ENCODE results near the gene RBM33.
"Not testable (repeated sequence)": the region's sequence is repeated elsewhere in the genome, so short reads cannot be mapped to it uniquely, and the experiment has no call there.

The RBM33 gene

DNA sequence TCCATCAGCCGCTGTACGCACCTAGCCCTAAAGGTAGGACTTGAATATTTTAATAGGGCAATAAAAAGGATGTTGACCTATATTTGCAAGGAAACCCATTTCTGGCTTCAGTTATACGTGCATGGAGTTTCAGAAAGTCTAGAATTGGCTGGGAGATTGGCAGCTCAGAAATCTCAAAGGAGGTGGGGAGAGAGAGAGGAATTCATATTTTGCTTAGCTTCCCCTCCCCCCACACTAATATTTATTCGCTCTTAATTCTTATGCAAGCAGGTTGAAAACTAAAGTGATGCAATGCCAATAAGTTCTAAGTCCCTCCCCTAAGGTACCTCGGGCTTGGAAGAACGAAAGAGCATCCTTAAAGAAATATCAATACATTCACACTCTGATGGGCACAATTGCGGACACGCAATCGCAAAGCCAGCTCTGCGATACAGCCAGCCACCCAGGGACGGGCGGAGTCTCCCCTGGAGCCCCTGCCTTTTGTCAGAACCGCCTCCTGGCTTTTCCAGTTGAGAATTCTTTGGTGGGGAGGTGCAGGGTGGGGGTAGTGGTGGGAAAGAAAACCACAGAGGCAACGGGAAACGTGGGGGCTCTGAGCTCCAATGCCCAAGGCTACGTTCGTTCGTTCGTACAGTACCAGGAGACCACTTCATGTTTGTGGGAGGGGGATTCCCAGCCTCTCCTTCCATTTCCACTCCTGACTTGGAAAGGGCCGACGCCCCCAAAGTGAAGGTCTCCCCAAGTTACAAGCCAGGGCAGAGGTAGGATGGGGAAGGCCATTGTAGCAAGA is 166.5 kb downstream of the RBM33 start:
- DNase-seq: no peak

- DNase-seq: no peak
These were observed 167.1 kb downstream of the RBM33 start for GRCh38 chr7:155811560-155811894.

- DNase-seq: no peak
These were observed 167.7 kb downstream of the RBM33 start, which contains the start of gene SHH for GRCh38 chr7:155811895-155812761. SHH (minus strand) TSS chr7:155812463; CDS start chr7:155812122, 341 bp downstream.

GRCh38 chr7:155813125-155813524 is 168.7 kb downstream of the RBM33 start:
- no peak for DNase-seq

DNA sequence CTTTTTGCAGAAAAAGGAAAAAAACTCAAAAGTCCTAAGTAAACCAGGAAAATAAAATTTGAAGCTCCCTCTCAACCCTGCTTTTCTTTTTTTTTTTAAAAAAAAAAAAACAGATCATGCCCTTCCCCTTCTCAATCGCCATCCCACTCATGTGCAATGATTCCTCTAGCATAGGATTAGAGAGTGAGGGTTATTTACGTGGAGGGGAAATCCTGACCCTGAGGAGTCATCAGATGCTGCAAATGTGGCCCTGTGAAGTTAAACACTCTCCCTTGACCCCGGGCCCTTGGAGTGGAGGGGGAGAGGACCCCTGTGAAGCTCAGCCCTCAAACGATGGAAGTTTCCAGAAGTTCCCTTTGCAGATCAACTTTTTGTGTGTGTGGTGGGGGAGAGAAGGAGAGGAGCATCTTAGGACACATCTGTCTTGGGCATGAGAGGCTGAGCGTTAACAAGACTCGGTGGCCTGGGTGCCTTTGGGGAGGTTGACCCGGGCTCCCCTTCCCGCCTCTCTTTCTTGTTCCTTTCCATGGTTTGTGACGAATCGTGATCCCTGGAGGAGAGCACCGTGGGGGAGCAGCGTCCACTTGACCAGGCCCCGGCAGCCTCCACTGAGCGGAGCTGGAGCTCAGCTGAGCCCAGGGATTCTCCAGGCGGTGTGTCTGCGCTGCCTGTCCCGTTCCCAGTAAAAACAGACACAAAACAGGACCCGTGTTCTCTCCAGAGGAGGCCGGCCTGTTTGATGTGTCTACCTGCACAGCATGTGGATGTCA is 169.3 kb downstream of the RBM33 start:
- DNase-seq: no peak

GRCh38 chr7:155814316-155815276 is 170.1 kb downstream of the RBM33 start:
- DNase-seq: no peak

GRCh38 chr7:155815332-155816191 is 171.1 kb downstream of the RBM33 start:
- DNase-seq: no peak

DNA sequence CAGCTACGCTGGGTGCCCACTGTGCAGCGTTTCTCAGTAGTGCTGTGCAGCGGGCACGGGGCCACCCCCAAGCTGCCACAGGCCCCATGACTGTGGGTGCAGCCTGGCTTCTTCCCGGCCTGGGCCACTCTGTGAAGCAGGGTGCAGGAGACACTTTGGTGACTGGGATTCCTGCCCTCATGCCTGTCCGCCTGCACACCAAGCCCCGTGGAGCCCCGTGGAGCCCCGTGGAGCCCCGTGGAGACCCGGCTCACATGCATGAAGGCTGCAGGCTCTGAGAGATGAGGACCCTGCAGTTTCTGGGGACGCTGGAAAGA is 171.7 kb downstream of the RBM33 start:
- DNase-seq: no peak

GRCh38 chr7:155816996-155817395 is 172.5 kb downstream of the RBM33 start:
- no peak for DNase-seq

DNA sequence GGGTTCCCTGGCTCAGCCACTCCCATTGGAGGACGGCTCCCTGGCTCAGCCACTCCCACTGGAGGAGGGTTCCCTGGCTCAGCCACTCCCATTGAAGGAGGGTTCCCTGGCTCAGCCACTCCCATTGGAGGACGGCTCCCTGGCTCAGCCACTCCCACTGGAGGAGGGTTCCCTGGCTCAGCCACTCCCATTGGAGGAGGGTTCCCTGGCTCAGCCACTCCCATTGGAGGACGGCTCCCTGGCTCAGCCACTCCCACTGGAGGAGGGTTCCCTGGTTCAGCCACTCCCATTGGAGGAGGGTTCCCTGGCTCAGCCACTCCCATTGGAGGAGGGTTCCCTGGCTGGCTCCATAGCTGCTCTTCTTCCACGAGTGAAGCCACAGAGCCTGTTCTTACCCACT is 173.1 kb downstream of the RBM33 start:
- not testable (repeated sequence) for DNase-seq

DNA sequence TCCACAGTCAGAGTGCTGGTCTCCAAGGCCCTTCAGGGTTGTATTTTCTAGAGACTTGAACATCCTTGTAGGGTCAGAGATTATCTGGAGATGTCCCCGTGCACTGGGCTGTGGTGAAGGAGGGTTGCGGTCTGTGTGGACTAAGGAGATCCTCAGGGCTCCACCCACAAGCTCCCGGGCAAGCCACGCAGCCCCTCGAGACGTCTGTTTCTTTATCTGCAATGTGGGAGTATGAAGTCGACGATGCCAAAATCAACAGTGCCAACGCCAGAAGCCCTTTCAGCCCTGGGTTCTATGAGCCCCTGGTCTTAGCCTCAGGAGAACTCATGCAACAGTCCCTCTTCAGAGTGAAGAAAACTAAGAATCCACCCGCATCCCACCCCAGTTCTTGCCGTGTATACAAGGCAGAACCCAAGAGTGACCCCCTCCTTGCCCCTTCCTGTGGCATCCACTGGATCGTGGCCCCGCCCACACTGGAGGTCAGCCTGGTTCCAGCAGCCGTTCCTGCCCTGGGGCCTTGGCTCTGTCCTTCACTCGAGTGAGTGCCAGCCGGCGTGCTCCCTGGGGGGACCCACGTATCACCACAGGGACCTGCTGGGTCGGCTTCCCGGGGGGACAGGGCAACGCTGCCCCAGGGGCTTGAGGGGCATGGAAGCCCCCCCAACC is 173.8 kb downstream of the RBM33 start:
- no peak for DNase-seq

- no peak for DNase-seq
These were observed 174.3 kb downstream of the RBM33 start for GRCh38 chr7:155818820-155819168.

DNA sequence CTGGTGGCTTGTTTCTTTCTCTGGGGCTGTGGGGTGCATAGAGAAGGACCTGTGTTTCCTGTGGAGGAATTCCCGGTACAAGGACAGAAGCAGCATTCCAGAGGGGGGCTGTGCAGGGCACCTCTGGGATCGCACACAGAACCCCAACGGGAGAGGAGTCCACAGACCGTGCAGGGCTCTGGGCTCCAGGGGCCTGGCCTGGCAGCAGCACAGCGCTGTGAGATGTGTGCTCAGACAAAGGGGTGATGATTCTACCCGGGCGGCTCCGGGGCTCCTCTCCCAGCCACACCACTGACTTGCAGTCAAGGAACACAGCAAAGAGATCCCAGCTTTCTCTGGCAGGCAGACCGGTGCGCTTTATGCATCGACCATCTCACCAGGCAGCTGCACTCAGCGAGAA is 174.7 kb downstream of the RBM33 start:
- no peak for DNase-seq

GRCh38 chr7:155820246-155820645 is 175.8 kb downstream of the RBM33 start:
- DNase-seq: no peak

GRCh38 chr7:155820788-155821187 is 176.3 kb downstream of the RBM33 start:
- DNase-seq: no peak

DNA sequence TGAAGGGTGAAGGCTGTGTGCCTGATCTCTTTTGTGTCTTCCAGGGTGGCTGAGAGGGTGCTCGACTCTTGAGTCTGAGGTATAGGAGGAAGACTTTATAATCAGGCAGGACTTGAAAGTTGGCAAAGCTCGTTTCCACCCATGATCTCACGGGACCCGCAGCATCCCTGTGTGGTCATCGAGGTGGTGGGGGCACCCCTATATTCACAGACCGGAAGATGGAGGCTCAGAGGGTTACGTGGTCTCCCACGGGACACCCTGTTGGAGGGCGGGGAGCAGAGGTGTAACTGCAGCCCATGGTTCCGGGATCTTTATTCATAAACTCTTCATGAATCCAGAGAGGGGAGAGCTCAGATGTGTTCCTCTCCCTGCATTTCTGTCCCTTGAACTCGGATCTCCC is 177.4 kb downstream of the RBM33 start:
- DNase-seq: no peak

DNA sequence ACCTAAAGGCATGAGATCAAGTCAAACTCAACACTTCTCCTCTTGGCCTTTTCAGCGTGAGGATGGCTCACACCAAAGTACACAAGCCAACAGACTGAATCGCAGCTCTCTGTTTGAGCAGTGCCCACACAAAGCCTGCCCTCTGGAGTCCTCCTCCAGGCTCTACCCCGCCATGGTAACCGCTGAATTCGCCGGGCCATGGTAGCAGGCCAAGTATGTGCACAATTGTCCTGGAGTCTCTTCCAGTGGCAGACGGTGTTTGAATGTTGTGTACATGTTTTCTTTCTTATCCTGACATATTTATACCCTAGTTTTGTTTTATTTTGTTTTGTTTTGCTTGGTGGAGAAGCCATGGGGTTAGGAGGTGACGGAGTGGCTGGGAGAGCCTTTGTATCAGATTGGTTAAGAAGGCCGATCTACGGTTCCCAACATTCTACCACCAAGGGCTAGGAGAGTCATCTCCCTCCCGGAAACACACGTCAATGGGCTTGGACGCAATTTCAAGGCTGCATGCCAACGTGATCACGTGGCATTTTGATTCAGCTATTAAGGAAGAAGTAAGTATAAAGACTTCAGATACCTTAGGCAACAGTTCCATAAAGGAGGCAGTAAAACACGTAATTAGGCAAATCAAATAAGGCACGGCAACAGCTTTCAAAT is 179.9 kb downstream of the RBM33 start:
- no peak for DNase-seq

DNA sequence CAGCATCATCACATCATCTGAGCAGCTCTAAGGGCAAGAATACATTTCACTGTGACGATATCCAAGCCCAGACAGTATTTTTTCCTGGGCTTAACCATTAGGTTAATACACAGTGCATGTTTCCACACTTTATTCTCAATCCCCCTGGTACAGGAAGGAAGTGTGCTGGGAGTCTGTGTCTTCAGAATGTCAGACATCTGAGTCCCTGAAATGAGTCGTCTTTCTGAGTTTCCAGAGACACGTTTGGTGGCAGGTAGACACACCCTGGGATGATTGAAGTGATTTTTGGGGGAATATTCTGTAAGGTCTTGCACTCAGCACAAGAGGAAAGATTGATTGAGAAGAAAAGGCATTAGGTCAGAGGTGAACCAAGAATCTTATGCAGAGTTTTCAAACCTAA is 180.9 kb downstream of the RBM33 start:
- DNase-seq: no peak

DNA sequence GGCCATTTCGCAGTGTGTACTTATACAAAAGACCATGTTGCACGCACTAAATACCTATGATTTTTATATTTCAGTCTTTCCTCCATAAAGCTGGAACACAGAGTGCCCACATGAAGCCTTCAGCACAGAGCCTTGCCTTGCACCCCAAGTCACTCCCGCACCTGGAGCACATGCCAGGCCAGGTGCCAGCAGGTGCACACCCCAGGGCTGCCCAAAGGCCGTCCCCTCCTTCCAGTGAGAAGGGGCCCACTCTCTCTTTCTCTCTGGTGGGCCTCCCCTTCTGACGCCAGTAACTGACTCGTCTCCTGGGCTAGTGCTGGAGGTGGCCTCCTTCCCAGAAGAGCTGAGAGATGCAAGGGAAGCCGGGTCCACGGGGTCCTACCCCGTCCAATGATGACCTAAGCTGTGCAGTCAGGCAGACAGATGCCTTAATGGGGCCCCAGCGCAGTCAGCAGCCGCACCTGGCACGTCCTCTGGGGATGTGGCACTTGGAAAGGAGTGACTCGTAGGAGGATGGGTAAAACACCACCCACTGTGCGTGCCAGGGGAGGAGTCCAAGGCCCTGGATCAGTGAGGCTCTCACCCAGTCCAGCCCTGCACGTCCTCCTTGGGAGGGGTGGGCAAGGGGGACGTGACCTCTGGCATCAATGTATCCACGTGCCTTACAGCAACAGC is 185.5 kb downstream of the RBM33 start:
- no peak for DNase-seq

Data from hippocampal formation (tissue), 2 donors.